H1 (cell line): ENCODE data around the gene OR51Q1. TPM values are rescaled to one million over a fixed set of nuclear protein-coding genes. Genes with fewer than 3 reads are reported as not detected.

ENCODE experiments used
- CTCF ChIA-PET: fragments of 300-600 bp; sonication (Branson Sonifier 250); formaldehyde crosslinking; loops from one replicate; lab custom pipeline; 2021; ENCODE audit not compliant: partially characterized antibody; lab: Charles Lee
- POLR2A ChIA-PET: fragments of 300-600 bp; sonication (Branson Sonifier 250); formaldehyde crosslinking; loops from one replicate; lab custom pipeline; 2021; ENCODE audit warnings: inconsistent platforms; ENCODE audit not compliant: partially characterized antibody; lab: Charles Lee
- DNase-seq, 2 experiments: peaks; one replicate each; pipeline versions ENCODE4 v3.0.0 to v3.0.0-alpha.2; 2010 to 2022; ENCODE audit warnings: low spot score in 2 of 2, low read depth in 1 of 2, mixed read lengths in 1 of 2
- FAIRE-seq: peaks from 2 replicates; lab custom pipeline; 2011; peaks lifted over from hg19 to GRCh38; lab: Jason Lieb, UNC
- H2AFZ ChIP-seq: 2 replicates; pipeline ENCODE4 v1.8.1; 2012; ENCODE audit warnings: low read length, inconsistent platforms
- H2AK5ac ChIP-seq: 2 replicates; pipeline ENCODE4 v1.6.1; 2013; ENCODE audit warnings: low read depth, low read length
- H2BK120ac ChIP-seq: replicated peaks from 2 replicates; pipeline ENCODE3; 2013; ENCODE audit warnings: low read depth, low read length, inconsistent platforms
- H2BK12ac ChIP-seq: 2 replicates; pipeline ENCODE4 v1.6.1; 2013; ENCODE audit warnings: low read depth, low read length
- H2BK15ac ChIP-seq: 2 replicates; pipeline ENCODE4 v1.6.1; 2013; ENCODE audit warnings: low read length
- H2BK20ac ChIP-seq: 2 replicates; pipeline ENCODE4 v1.6.1; 2013; ENCODE audit warnings: low read length
- H2BK5ac ChIP-seq: 2 replicates; pipeline ENCODE4 v1.6.1; 2013; ENCODE audit warnings: low read depth, low read length
- H3K14ac ChIP-seq: 2 replicates; pipeline ENCODE4 v1.6.1; 2013; ENCODE audit warnings: inconsistent platforms; ENCODE audit not compliant: insufficient read length
- H3K18ac ChIP-seq: 2 replicates; pipeline ENCODE4 v1.6.1; 2013; ENCODE audit warnings: low read length; ENCODE audit errors: extremely low read depth
- H3K23ac ChIP-seq: 2 replicates; pipeline ENCODE4 v1.6.1; 2013; ENCODE audit warnings: inconsistent platforms; ENCODE audit not compliant: insufficient read length
- H3K23me2 ChIP-seq: 2 replicates; pipeline ENCODE4 v1.6.1; 2013; ENCODE audit warnings: low read depth, low read length
- H3K27ac ChIP-seq: 2 replicates; pipeline ENCODE4 v1.6.1; 2011; ENCODE audit warnings: low read depth, low read length, inconsistent platforms
- H3K27me3 ChIP-seq, 4 experiments: replicated peaks in 1 of 4; 1 replicate in 1 of 4; 2 replicates in 3 of 4; pipeline versions ENCODE4 v1.6.1 to v1.8.1; 2011 to 2013; ENCODE audit warnings: low read length in 3 of 4, mild to moderate bottlenecking in 3 of 4, inconsistent platforms in 2 of 4, mixed read lengths in 2 of 4, moderate library complexity in 1 of 4; ENCODE audit not compliant: control insufficient read depth in 3 of 4, insufficient read depth in 3 of 4; ENCODE audit errors: extremely low read depth in 1 of 4
- H3K36me3 ChIP-seq, 4 experiments: 2 replicates each; pipeline versions ENCODE4 v1.6.1 to v1.8.1; 2011 to 2013; ENCODE audit warnings: mild to moderate bottlenecking in 4 of 4, low read length in 3 of 4, moderate library complexity in 2 of 4, control low read depth in 1 of 4, inconsistent platforms in 1 of 4; ENCODE audit not compliant: insufficient read depth in 4 of 4, control insufficient read depth in 2 of 4
- H3K4ac ChIP-seq: replicated peaks from 2 replicates; pipeline ENCODE3; 2013; ENCODE audit warnings: low read length, low read depth, mixed read lengths, inconsistent platforms; ENCODE audit not compliant: insufficient read length
- H3K4me1 ChIP-seq, 4 experiments: replicated peaks in 1 of 4; 1 replicate in 1 of 4; 2 replicates in 3 of 4; pipeline versions ENCODE4 v1.6.1 to v1.8.1; 2011 to 2013; ENCODE audit warnings: low read length in 3 of 4, inconsistent platforms in 2 of 4, mixed read lengths in 1 of 4; ENCODE audit not compliant: insufficient read depth in 4 of 4, control insufficient read depth in 3 of 4
- H3K4me2 ChIP-seq, 2 experiments: 2 replicates each; pipeline versions ENCODE4 v1.6.1 to v1.8.1; 2011 to 2013; ENCODE audit warnings: low read depth in 2 of 2, low read length in 2 of 2, control low read depth in 1 of 2, inconsistent platforms in 1 of 2, mild to moderate bottlenecking in 1 of 2; ENCODE audit not compliant: insufficient read depth in 1 of 2
- H3K4me3 ChIP-seq, 4 experiments: fragments of 200-600, 300-600 bp in 1 of 4; sonication (generic), shearing (Covaris generic), sonication (Bioruptor Twin) in 1 of 4; 2 replicates each; pipeline versions ENCODE4 v1.5.1 to v1.8.1; 2011 to 2016; ENCODE audit warnings: low read length in 4 of 4, low read depth in 3 of 4, control low read depth in 2 of 4, inconsistent platforms in 2 of 4, mild to moderate bottlenecking in 2 of 4, mixed read lengths in 1 of 4, moderate library complexity in 1 of 4; ENCODE audit not compliant: insufficient read depth in 2 of 4; ENCODE audit errors: extremely low read depth in 1 of 4
- H3K56ac ChIP-seq: replicated peaks from 2 replicates; pipeline ENCODE3; 2013; ENCODE audit warnings: low read depth, mild to moderate bottlenecking, mixed read lengths, low read length, inconsistent platforms; ENCODE audit not compliant: insufficient read length
- H3K79me1 ChIP-seq: 2 replicates; pipeline ENCODE4 v1.6.1; 2013; ENCODE audit warnings: low read depth, low read length, control low read depth
- H3K79me2 ChIP-seq, 2 experiments: 2 replicates each; pipeline versions ENCODE4 v1.6.1 to v1.8.1; 2012 to 2013; ENCODE audit warnings: low read length in 2 of 2, mild to moderate bottlenecking in 2 of 2, inconsistent platforms in 1 of 2; ENCODE audit not compliant: insufficient read depth in 2 of 2, control insufficient read depth in 1 of 2
- H3K9ac ChIP-seq, 4 experiments: replicated peaks in 1 of 4; 1 replicate in 1 of 4; 2 replicates in 3 of 4; pipeline versions ENCODE4 v1.6.1 to v1.8.1; 2011 to 2013; ENCODE audit warnings: low read depth in 3 of 4, low read length in 3 of 4, control low read depth in 2 of 4, mild to moderate bottlenecking in 2 of 4, moderate library complexity in 2 of 4, inconsistent platforms in 1 of 4; ENCODE audit errors: extremely low read depth in 1 of 4
- H3K9me3 ChIP-seq, 2 experiments: 2 replicates each; pipeline versions ENCODE4 v1.6.1 to v1.8.1; 2012 to 2013; ENCODE audit warnings: mild to moderate bottlenecking in 2 of 2, moderate library complexity in 2 of 2, control low read depth in 1 of 2, inconsistent platforms in 1 of 2, low read depth in 1 of 2, low read length in 1 of 2, mixed read lengths in 1 of 2; ENCODE audit not compliant: insufficient read depth in 2 of 2
- H4K20me1 ChIP-seq, 2 experiments: replicated peaks in 1 of 2; 2 replicates each; pipeline versions ENCODE3 to v1.8.1; 2011 to 2013; ENCODE audit warnings: inconsistent platforms in 2 of 2, low read length in 2 of 2, mild to moderate bottlenecking in 1 of 2; ENCODE audit not compliant: insufficient read depth in 2 of 2, control insufficient read depth in 1 of 2
- H4K5ac ChIP-seq: 2 replicates; pipeline ENCODE4 v1.6.1; 2013; ENCODE audit warnings: low read length, low read depth, mixed read lengths, inconsistent platforms; ENCODE audit not compliant: insufficient read length
- H4K8ac ChIP-seq: 2 replicates; pipeline ENCODE4 v1.8.0; 2013; ENCODE audit warnings: mild to moderate bottlenecking, moderate library complexity, low read length, inconsistent platforms; ENCODE audit not compliant: insufficient read depth; ENCODE audit errors: extremely low read depth
- H4K91ac ChIP-seq: replicated peaks from 2 replicates; pipeline ENCODE3; 2013; ENCODE audit warnings: low read length, mixed read lengths, inconsistent platforms; ENCODE audit not compliant: insufficient read length
- JUN ChIP-seq: IDR thresholded peaks from 2 replicates; pipeline ENCODE4 v1.6.1; 2011; ENCODE audit warnings: low read depth, mild to moderate bottlenecking, improper control_type of control experiment, low read length
- WGBS, 2 experiments: shearing (Covaris generic) in 1 of 2; methylation state at CpG; one replicate each; pipeline versions ENCODE4 v1.1.6 to v1.1.7; 2013 to 2015; ENCODE audit warnings: low lambda C conversion rate in 2 of 2, mixed read lengths in 2 of 2, inconsistent platforms in 1 of 2, low coverage in 1 of 2, missing lambda C conversion rate in 1 of 2; ENCODE audit not compliant: insufficient replicate concordance in 2 of 2, insufficient coverage in 1 of 2, insufficient read length in 1 of 2; ENCODE audit errors: extremely low coverage in 1 of 2, missing lambda C conversion rate in 1 of 2; 5-methylcytosine and 5-hydroxymethylcytosine counted together
- polyA plus RNA-seq, 7 experiments: library from polyadenylated mRNA; depleted of rRNA in 3 of 7; stranded (reverse) in 5 of 7; unstranded in 2 of 7; fragments of >200 nt in 5 of 7; fragments of 200-250 nt in 2 of 7; gene quantifications; 1 replicate in 5 of 7; 2 replicates in 1 of 7; 4 replicates in 1 of 7; pipeline versions ENCODE4 v1.2.1 to v1.2.3, GENCODE V29; 2011 to 2013; ENCODE audit warnings: missing spikeins in 2 of 7, mixed read lengths in 2 of 7
- total RNA-seq: library from RNA; stranded (reverse); fragmentation: NEBNext Ultra II Directional; extraction: Animal tissue kit (Norgen Biotek cat#: 25700); gene quantifications from 2 replicates; pipeline ENCODE4 v1.2.1, GENCODE V29; 2021

The OR51Q1 gene
- total and polyA plus RNA-seq, 2 of the 8 experiments (the other 6 are each of a cell fraction or from before 2014, with no cell fraction given) = 0.08 TPM; not detected in 1

DNA sequence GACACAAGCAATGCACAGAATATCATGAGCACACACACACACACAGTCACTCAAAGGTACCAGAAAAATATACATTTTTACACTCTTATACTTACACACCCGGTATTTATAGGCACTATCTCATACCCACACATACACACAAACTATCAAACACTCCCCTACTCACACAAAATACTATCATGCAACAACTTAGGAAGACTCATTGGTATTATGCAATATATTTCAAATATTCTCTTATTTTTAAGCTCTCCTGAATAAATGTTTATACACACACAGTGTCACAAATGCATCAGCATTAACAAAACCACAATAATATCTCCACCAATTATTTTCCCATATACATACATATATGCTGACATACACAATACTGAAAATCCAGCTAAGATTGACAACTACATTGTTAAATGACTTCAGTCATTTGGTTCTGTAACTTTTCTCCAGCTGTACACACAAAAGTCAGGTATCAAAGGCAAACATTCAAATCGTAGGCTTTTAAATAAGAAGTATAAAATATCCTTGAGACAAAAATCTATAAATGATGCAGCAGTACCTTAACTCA, 22.0 kb downstream of the OR51Q1 start:
- POLR2A ChIA-PET = no interaction called here
- H2BK120ac ChIP-seq = no peak overlapping the region
- no peak overlapping the region for H2BK12ac ChIP-seq
- CTCF ChIA-PET = interaction anchor here (1.1 kb wide), 1 partner anchor 9 kb away, joined by 3 read pairs; no protein-coding TSS in a partner anchor
- no peak overlapping the region for H4K8ac ChIP-seq
- no peak overlapping the region for H2AFZ ChIP-seq
- no peaks in the 10 kb centered on the region for H3K9me3 ChIP-seq
- no peak overlapping the region for H3K14ac ChIP-seq
- no peaks in the 10 kb centered on the region for H3K79me1 ChIP-seq
- no peak overlapping the region for H2AK5ac ChIP-seq
- no peak overlapping the region for H3K23ac ChIP-seq
- no peak overlapping the region for H3K4ac ChIP-seq
- no peaks in the 10 kb centered on the region for H3K4me1 ChIP-seq
- H3K9ac ChIP-seq = no peak overlapping the region
- H3K27me3 ChIP-seq = no peaks in the 10 kb centered on the region
- 55 to 100% methylated on average over 1 to 2 of the region's 2 CpGs for WGBS, 2 experiments
- H4K5ac ChIP-seq = no peak overlapping the region
- H2BK5ac ChIP-seq = no peak overlapping the region
- no peak overlapping the region for H2BK15ac ChIP-seq
- H3K79me2 ChIP-seq = no peaks in the 10 kb centered on the region
- H2BK20ac ChIP-seq = no peak overlapping the region
- no peaks in the 10 kb centered on the region for H3K36me3 ChIP-seq
- no peaks in the 10 kb centered on the region for H4K20me1 ChIP-seq
- H3K56ac ChIP-seq = no peak overlapping the region
- no peak overlapping the region for H3K27ac ChIP-seq
- FAIRE-seq (no peak), DNase-seq (no peak)
- no peak overlapping the region for H4K91ac ChIP-seq
- no peak overlapping the region for H3K18ac ChIP-seq
- H3K4me2 ChIP-seq = no peak overlapping the region
- no peak for TF ChIP-seq JUN
- no peak overlapping the region for H3K4me3 ChIP-seq
- H3K23me2 ChIP-seq = no peaks in the 10 kb centered on the region; the same call in 1 of the 2 replicates
